SK-MEL-5 (cell line): ENCODE data around the gene DHRS7B. TPM values are rescaled to one million over a fixed set of nuclear protein-coding genes. Genes with fewer than 3 reads are reported as not detected.
"Not testable (repeated sequence)": the region's sequence is repeated elsewhere in the genome, so short reads cannot be mapped to it uniquely, and the experiment has no call there.

Source experiments
- DNase-seq: peaks from one replicate; pipeline ENCODE4 v3.0.0-alpha.2; 2016; ENCODE audit warnings: low read depth, low spot score
- in situ Hi-C: cut with HindIII; loops from 2 replicates; pipeline ENCODE4 v1.10.0; 2016; ENCODE audit warnings: low sequenced_read_pairs, high pct_unique_total_duplicates, low pct_unique_long_range_greater_than_20kb
- total RNA-seq: library from RNA; depleted of rRNA; stranded (reverse); fragments of >200 nt; shearing (Covaris generic); gene quantifications from 2 replicates; pipeline ENCODE4 v1.2.3, GENCODE V29; 2014

Gene DHRS7B
- total RNA-seq, 1 experiment from 2014 or later, result 17.7 TPM

GRCh38 chr17:21192414-21192813, 65.7 kb downstream of the DHRS7B start:
- DNase-seq, in situ Hi-C loops: not testable (repeated sequence)

GRCh38 chr17:21193031-21193430, 66.3 kb downstream of the DHRS7B start:
- in situ Hi-C loops, result no loop called here
- no peak for DNase-seq

GRCh38 chr17:21194226-21194625, 67.5 kb downstream of the DHRS7B start:
- DNase-seq, result no peak
- in situ Hi-C loops, result no loop called here

- no peak for DNase-seq
- in situ Hi-C loops, result no loop called here
Measured at GRCh38 chr17:21194703-21195102, 67.9 kb downstream of the DHRS7B start.

GRCh38 chr17:21196126-21196525, 69.4 kb downstream of the DHRS7B start:
- no peak for DNase-seq
- in situ Hi-C loops, result no loop called here

GRCh38 chr17:21198411-21198810, 71.6 kb downstream of the DHRS7B start:
- in situ Hi-C loops, result no loop called here
- DNase-seq, result no peak

- no peak for DNase-seq
- in situ Hi-C loops, result no loop called here
Measured at GRCh38 chr17:21199311-21199710, 72.5 kb downstream of the DHRS7B start.

GRCh38 chr17:21199856-21200255, 73.1 kb downstream of the DHRS7B start:
- DNase-seq, result no peak
- in situ Hi-C loops, result no loop called here

- in situ Hi-C loops, result no loop called here
- DNase-seq, result no peak
Measured at GRCh38 chr17:21200590-21201297, 74.0 kb downstream of the DHRS7B start.

- in situ Hi-C loops, result no loop called here
- DNase-seq, result no peak
Measured at GRCh38 chr17:21201298-21201595, 74.5 kb downstream of the DHRS7B start.

- no peak for DNase-seq
- in situ Hi-C loops, result no loop called here
Measured at GRCh38 chr17:21201874-21202273, 75.1 kb downstream of the DHRS7B start.

GRCh38 chr17:21202512-21202911, 75.7 kb downstream of the DHRS7B start:
- in situ Hi-C loops, result no loop called here
- no peak for DNase-seq

GRCh38 chr17:21204935-21205334, 78.2 kb downstream of the DHRS7B start:
- in situ Hi-C loops, result no loop called here

GRCh38 chr17:21208352-21208751, 81.6 kb downstream of the DHRS7B start:
- DNase-seq, result no peak
- in situ Hi-C loops, result no loop called here

More at GRCh38 chr17:21204935-21205334, 78.2 kb downstream of the DHRS7B start:
- no peak for DNase-seq

GRCh38 chr17:21209511-21210175, 82.9 kb downstream of the DHRS7B start:
- in situ Hi-C loops, result no loop called here
- no peak for DNase-seq

- in situ Hi-C loops, result no loop called here
- no peak for DNase-seq
Measured at GRCh38 chr17:21210411-21211076, 83.8 kb downstream of the DHRS7B start.

- in situ Hi-C loops, result no loop called here
- no peak for DNase-seq
Measured at GRCh38 chr17:21211825-21212479, 85.2 kb downstream of the DHRS7B start.

GRCh38 chr17:21212826-21213637, 86.3 kb downstream of the DHRS7B start:
- no peak for DNase-seq
- in situ Hi-C loops, result no loop called here
